ENCODE data around the gene PPP1R27.

PPP1R27 gene

GRCh38 chr17:81833921-81834830 lies 674 bp downstream of the PPP1R27 start:
- H3K27ac ChIP-seq (ENCODE audit: low read length): peak overlapping the region; percentile 72
- peaks cover 5 to 21% of the 10 kb centered on the region in 2 donors for H3K4me1 ChIP-seq (ENCODE audit: control insufficient read depth in 1 of 2, insufficient read depth in 2 of 2, low read length in 2 of 2)
- no peaks in the 10 kb centered on the region for H3K9me3 ChIP-seq (ENCODE audit: control insufficient read depth in 1 of 2, low read length in 2 of 2)
- H3K4me3 ChIP-seq (ENCODE audit: low read depth in 1 of 2, low read length in 2 of 2): peak overlapping the region; percentile 55 to 62
- no peaks in the 10 kb centered on the region for H3K27me3 ChIP-seq (ENCODE audit: low read depth, low read length)
- H3K36me3 ChIP-seq (ENCODE audit: control insufficient read depth in 1 of 2, insufficient read depth in 2 of 2, low read length in 2 of 2): no peaks in the 10 kb centered on the region

- Histone ChIP-seq H3K4me1 (ENCODE audit: control insufficient read depth in 1 of 2, insufficient read depth in 2 of 2, low read length in 2 of 2) (peaks cover 5 to 28% of the 10 kb centered on the region in 2 donors), H3K4me3 (ENCODE audit: low read depth in 1 of 2, low read length in 2 of 2) (peak within 1 kb of the TSS; percentile 79 to 86), H3K36me3 (ENCODE audit: control insufficient read depth in 1 of 2, insufficient read depth in 2 of 2, low read length in 2 of 2) (peaks cover 0 to 3% of the 10 kb centered on the region in 2 donors), H3K27ac (ENCODE audit: low read length) (peak within 1 kb of the TSS; percentile 89), H3K9me3 (ENCODE audit: control insufficient read depth in 1 of 2, low read length in 2 of 2) (no peaks in the 10 kb centered on the region), H3K27me3 (ENCODE audit: low read depth, low read length) (no peaks in the 10 kb centered on the region)
Observed at GRCh38 chr17:81833160-81833920, 1.5 kb downstream of the PPP1R27 start, which contains the start of gene MCRIP1. MCRIP1 (minus strand) TSS chr17:81833291; CDS start chr17:81824506, 8,785 bp downstream.

DNA sequence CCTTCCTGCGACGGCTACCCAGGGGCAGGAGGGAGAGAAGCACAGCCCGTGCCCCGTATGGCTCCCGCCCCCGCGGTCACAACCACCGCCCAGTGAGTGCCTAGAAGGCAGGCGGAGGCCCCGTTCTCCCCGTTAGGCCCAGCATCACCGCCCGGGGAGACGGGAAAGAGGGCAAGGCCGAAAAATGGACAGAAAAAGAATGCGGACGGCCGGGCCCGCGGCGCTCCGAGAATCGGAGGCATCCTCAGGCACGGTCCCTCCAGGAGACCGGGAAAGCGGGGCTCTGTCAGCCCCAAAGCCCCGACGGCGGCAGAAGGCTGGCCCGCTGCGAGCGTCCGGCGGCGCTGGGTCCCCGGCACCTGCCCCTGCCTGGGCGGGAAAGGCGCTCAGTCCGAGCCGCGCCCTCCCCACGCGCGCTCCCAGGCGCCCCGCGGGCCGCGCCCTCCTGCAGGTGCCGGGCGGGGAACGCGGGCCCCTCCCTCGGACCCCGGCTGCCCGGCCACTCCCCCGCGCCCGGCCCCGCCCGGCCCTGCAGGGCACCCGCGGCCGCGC lies 2.2 kb downstream of the PPP1R27 start:
- Histone ChIP-seq H3K27ac (ENCODE audit: low read length) (peak overlapping the region; percentile 89), H3K4me1 (ENCODE audit: control insufficient read depth in 1 of 2, insufficient read depth in 2 of 2, low read length in 2 of 2) (peaks cover 5 to 28% of the 10 kb centered on the region in 2 donors)

GRCh38 chr17:81831957-81832607 lies 2.8 kb downstream of the PPP1R27 start:
- H3K27me3 ChIP-seq (ENCODE audit: low read depth, low read length): no peaks in the 10 kb centered on the region
- no peaks in the 10 kb centered on the region for H3K9me3 ChIP-seq (ENCODE audit: control insufficient read depth in 1 of 2, low read length in 2 of 2)
- peak overlapping the region; percentile 89 for H3K27ac ChIP-seq (ENCODE audit: low read length)
- peak overlapping the region; percentile 79 to 86 for H3K4me3 ChIP-seq (ENCODE audit: low read depth in 1 of 2, low read length in 2 of 2)
- peaks cover 5 to 28% of the 10 kb centered on the region in 2 donors for H3K4me1 ChIP-seq (ENCODE audit: control insufficient read depth in 1 of 2, insufficient read depth in 2 of 2, low read length in 2 of 2)
- peaks cover 0 to 3% of the 10 kb centered on the region in 2 donors for H3K36me3 ChIP-seq (ENCODE audit: control insufficient read depth in 1 of 2, insufficient read depth in 2 of 2, low read length in 2 of 2)

More for the DNA sequence above, 2.2 kb downstream of the PPP1R27 start:
- Histone ChIP-seq H3K9me3 (ENCODE audit: control insufficient read depth in 1 of 2, low read length in 2 of 2) (no peaks in the 10 kb centered on the region), H3K4me3 (ENCODE audit: low read depth in 1 of 2, low read length in 2 of 2) (peak overlapping the region; percentile 79 to 86), H3K36me3 (ENCODE audit: control insufficient read depth in 1 of 2, insufficient read depth in 2 of 2, low read length in 2 of 2) (peaks cover 0 to 3% of the 10 kb centered on the region in 2 donors), H3K27me3 (ENCODE audit: low read depth, low read length) (no peaks in the 10 kb centered on the region)

- H3K4me3 ChIP-seq (ENCODE audit: low read depth in 1 of 2, low read length in 2 of 2): peak overlapping the region; percentile 79 to 86
- peaks cover 0 to 3% of the 10 kb centered on the region in 2 donors for H3K36me3 ChIP-seq (ENCODE audit: control insufficient read depth in 1 of 2, insufficient read depth in 2 of 2, low read length in 2 of 2)
- peaks cover 5 to 28% of the 10 kb centered on the region in 2 donors for H3K4me1 ChIP-seq (ENCODE audit: control insufficient read depth in 1 of 2, insufficient read depth in 2 of 2, low read length in 2 of 2)
- H3K27ac ChIP-seq (ENCODE audit: low read length): no peak overlapping the region
- no peaks in the 10 kb centered on the region for H3K27me3 ChIP-seq (ENCODE audit: low read depth, low read length)
- H3K9me3 ChIP-seq (ENCODE audit: control insufficient read depth in 1 of 2, low read length in 2 of 2): no peaks in the 10 kb centered on the region
Observed at GRCh38 chr17:81831563-81831956, 3.3 kb downstream of the PPP1R27 start.

DNA sequence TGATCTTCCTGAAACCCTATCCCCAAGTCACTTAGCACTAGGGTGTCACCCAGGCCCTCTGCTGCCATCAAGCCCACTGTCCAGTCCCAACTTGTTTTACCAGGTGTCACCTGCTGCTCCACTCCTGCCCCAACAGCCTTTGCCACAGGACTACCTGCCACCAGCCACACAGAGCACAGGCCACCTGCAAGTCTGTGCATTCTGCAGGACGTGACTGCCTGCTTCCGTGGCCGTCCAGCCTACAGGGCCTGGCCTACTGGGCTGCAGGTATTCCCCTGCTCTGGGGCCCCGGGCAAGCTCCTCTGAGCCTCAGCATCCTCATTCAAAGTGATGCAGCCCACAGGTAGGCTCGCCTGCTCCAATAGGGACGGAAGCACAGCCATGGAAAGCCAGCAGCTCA lies 5.0 kb downstream of the PPP1R27 start:
- H3K36me3 ChIP-seq (ENCODE audit: control insufficient read depth in 1 of 2, insufficient read depth in 2 of 2, low read length in 2 of 2): peaks cover 0 to 3% of the 10 kb centered on the region in 2 donors
- H3K9me3 ChIP-seq (ENCODE audit: control insufficient read depth in 1 of 2, low read length in 2 of 2): no peaks in the 10 kb centered on the region
- no peaks in the 10 kb centered on the region for H3K27me3 ChIP-seq (ENCODE audit: low read depth, low read length)
- no peak overlapping the region for H3K4me3 ChIP-seq (ENCODE audit: low read depth in 1 of 2, low read length in 2 of 2)
- H3K27ac ChIP-seq (ENCODE audit: low read length): no peak overlapping the region
- H3K4me1 ChIP-seq (ENCODE audit: control insufficient read depth in 1 of 2, insufficient read depth in 2 of 2, low read length in 2 of 2): peaks cover 5 to 28% of the 10 kb centered on the region in 2 donors

DNA sequence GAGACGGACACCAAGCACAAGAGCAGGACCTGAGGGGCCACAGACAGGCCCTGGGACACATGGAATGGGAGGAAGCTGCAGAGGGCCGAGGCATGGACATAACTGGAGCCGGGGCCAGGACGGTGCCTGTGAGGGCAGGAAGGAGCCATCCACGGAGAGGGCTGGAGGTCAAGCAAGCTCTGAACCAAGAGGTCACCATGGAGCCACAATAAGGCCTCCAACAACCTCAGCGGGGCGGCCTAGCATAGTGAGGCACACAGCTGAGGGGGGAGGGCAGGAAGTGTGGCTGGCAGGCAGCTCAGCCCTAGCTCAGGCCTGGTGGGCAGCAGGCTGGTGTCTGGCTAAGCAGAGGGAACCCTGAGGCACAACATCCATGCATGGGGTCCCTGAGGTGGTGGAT lies 6.2 kb downstream of the PPP1R27 start:
- peaks cover 5 to 22% of the 10 kb centered on the region in 2 donors for H3K4me1 ChIP-seq (ENCODE audit: control insufficient read depth in 1 of 2, insufficient read depth in 2 of 2, low read length in 2 of 2)
- no peaks in the 10 kb centered on the region for H3K27me3 ChIP-seq (ENCODE audit: low read depth, low read length)
- no peaks in the 10 kb centered on the region for H3K9me3 ChIP-seq (ENCODE audit: control insufficient read depth in 1 of 2, low read length in 2 of 2)
- peaks cover 0 to 15% of the 10 kb centered on the region in 2 donors for H3K36me3 ChIP-seq (ENCODE audit: control insufficient read depth in 1 of 2, insufficient read depth in 2 of 2, low read length in 2 of 2)
- H3K4me3 ChIP-seq (ENCODE audit: low read depth in 1 of 2, low read length in 2 of 2): no peak overlapping the region
- H3K27ac ChIP-seq (ENCODE audit: low read length): no peak overlapping the region

GRCh38 chr17:81825841-81826466 lies 8.9 kb downstream of the PPP1R27 start:
- no peaks in the 10 kb centered on the region for H3K27me3 ChIP-seq (ENCODE audit: low read depth, low read length)
- H3K36me3 ChIP-seq (ENCODE audit: control insufficient read depth in 1 of 2, insufficient read depth in 2 of 2, low read length in 2 of 2): peaks cover 0 to 23% of the 10 kb centered on the region in 2 donors
- no peak overlapping the region for H3K4me3 ChIP-seq (ENCODE audit: low read depth in 1 of 2, low read length in 2 of 2)
- H3K27ac ChIP-seq (ENCODE audit: low read length): no peak overlapping the region
- H3K4me1 ChIP-seq (ENCODE audit: control insufficient read depth in 1 of 2, insufficient read depth in 2 of 2, low read length in 2 of 2): peaks cover 4 to 18% of the 10 kb centered on the region in 2 donors
- H3K9me3 ChIP-seq (ENCODE audit: control insufficient read depth in 1 of 2, low read length in 2 of 2): no peaks in the 10 kb centered on the region

- Histone ChIP-seq H3K27me3 (ENCODE audit: low read depth, low read length) (no peaks in the 10 kb centered on the region), H3K27ac (ENCODE audit: low read length) (no peak overlapping the region), H3K4me3 (ENCODE audit: low read depth in 1 of 2, low read length in 2 of 2) (no peak overlapping the region), H3K9me3 (ENCODE audit: control insufficient read depth in 1 of 2, low read length in 2 of 2) (no peaks in the 10 kb centered on the region), H3K36me3 (ENCODE audit: control insufficient read depth in 1 of 2, insufficient read depth in 2 of 2, low read length in 2 of 2) (peaks cover 0 to 23% of the 10 kb centered on the region in 2 donors), H3K4me1 (ENCODE audit: control insufficient read depth in 1 of 2, insufficient read depth in 2 of 2, low read length in 2 of 2) (peaks cover 4 to 18% of the 10 kb centered on the region in 2 donors)
Observed at GRCh38 chr17:81824595-81824994, 10.3 kb downstream of the PPP1R27 start.

- H3K9me3 ChIP-seq (ENCODE audit: control insufficient read depth in 1 of 2, low read length in 2 of 2): no peaks in the 10 kb centered on the region
- peaks cover 0 to 23% of the 10 kb centered on the region in 2 donors for H3K36me3 ChIP-seq (ENCODE audit: control insufficient read depth in 1 of 2, insufficient read depth in 2 of 2, low read length in 2 of 2)
- no peak overlapping the region for H3K27ac ChIP-seq (ENCODE audit: low read length)
- H3K4me1 ChIP-seq (ENCODE audit: control insufficient read depth in 1 of 2, insufficient read depth in 2 of 2, low read length in 2 of 2): peaks cover 4 to 17% of the 10 kb centered on the region in 2 donors
- H3K4me3 ChIP-seq (ENCODE audit: low read depth in 1 of 2, low read length in 2 of 2): no peak overlapping the region
- no peaks in the 10 kb centered on the region for H3K27me3 ChIP-seq (ENCODE audit: low read depth, low read length)
Observed at GRCh38 chr17:81823820-81824550, 10.9 kb downstream of the PPP1R27 start.
